COR-L47 (cell line): ENCODE measurements around the gene CCDC102B.

Experiments used
- DNase-seq: peaks from one replicate; lab custom pipeline; 2025; lab: John Stamatoyannopoulos, UW

Gene CCDC102B

GRCh38 chr18:69085951-69086350 lies 288.1 kb downstream of the CCDC102B start:
- no peak for DNase-seq

- DNase-seq: no peak
Observed at GRCh38 chr18:69088973-69089372, 291.1 kb downstream of the CCDC102B start.

GRCh38 chr18:69097349-69097748 lies 299.5 kb downstream of the CCDC102B start:
- DNase-seq: no peak

- no peak for DNase-seq
Observed at GRCh38 chr18:69102959-69103358, 305.1 kb downstream of the CCDC102B start.
